WTC11 (cell line): ENCODE measurements around the gene ZDHHC22.

Experiments used
- CBFB ChIP-seq: sonication (generic); formaldehyde crosslinking; IDR thresholded peaks from 2 replicates; pipeline ENCODE4 v1.8.1; 2022; ENCODE audit warnings: mild to moderate bottlenecking, low read depth, missing genetic modification reagents
- CREB1 ChIP-seq: sonication (generic); formaldehyde crosslinking; IDR thresholded peaks from 2 replicates; pipeline ENCODE4 v1.8.0; 2023; ENCODE audit warnings: mild to moderate bottlenecking, missing genetic modification reagents
- NR3C1 ChIP-seq: sonication (generic); formaldehyde crosslinking; conservative IDR thresholded peaks from 2 replicates; pipeline ENCODE4 v1.8.1; 2023; ENCODE audit warnings: low read depth, mild to moderate bottlenecking, missing genetic modification reagents
- SP1 ChIP-seq: sonication (generic); formaldehyde crosslinking; conservative IDR thresholded peaks from 2 replicates; pipeline ENCODE4 v1.8.1; 2022; ENCODE audit warnings: missing genetic modification reagents
- TEAD4 ChIP-seq: sonication (generic); formaldehyde crosslinking; IDR thresholded peaks from 2 replicates; pipeline ENCODE4 v1.8.0; 2022; ENCODE audit warnings: mild to moderate bottlenecking, missing genetic modification reagents
- ZNF232 ChIP-seq: sonication (generic); formaldehyde crosslinking; IDR thresholded peaks from 2 replicates; pipeline ENCODE4 v1.8.0; 2022; ENCODE audit warnings: mild to moderate bottlenecking, missing genetic modification reagents
- TF ChIP-seq, protein P1 (sequence below): fragments of 200-600 bp; IDR thresholded peaks from 2 replicates; pipeline ENCODE4 v1.8.0; 2022; ENCODE audit warnings: antibody characterized with exemption
- TF ChIP-seq, protein P2 (sequence below): sonication (generic); formaldehyde crosslinking; IDR thresholded peaks from 2 replicates; pipeline ENCODE4 v1.8.1; 2022; ENCODE audit warnings: low read depth, missing genetic modification reagents, borderline replicate concordance
- TF ChIP-seq, protein P3 (sequence below): sonication (generic); formaldehyde crosslinking; IDR thresholded peaks from 2 replicates; pipeline ENCODE4 v1.8.0; 2022; ENCODE audit warnings: mild to moderate bottlenecking, missing genetic modification reagents
- TF ChIP-seq, protein P4 (sequence below): sonication (generic); formaldehyde crosslinking; conservative IDR thresholded peaks from 2 replicates; pipeline ENCODE4 v1.8.1; 2022; ENCODE audit warnings: mild to moderate bottlenecking, missing genetic modification reagents

DNA sequence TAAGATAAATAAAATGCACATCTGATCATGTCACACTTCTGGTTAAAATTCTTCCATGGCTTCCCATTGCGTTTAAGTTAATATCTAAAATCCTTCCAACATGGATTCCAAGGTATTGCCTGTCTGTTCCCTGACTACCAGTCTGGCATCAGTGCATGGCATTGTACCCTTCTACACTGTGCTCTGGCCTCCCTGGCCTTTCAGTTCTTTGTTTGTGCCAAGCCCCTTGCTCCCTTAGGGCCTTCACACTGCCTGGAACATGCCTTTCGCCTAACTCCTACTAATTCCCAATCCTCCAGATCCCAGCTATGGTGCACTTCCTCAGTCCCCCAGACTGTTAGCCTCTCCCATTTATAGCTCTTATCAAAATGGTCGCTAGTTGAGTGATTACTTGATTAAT is 37.2 kb downstream of the ZDHHC22 start:
- TF ChIP-seq, protein P1, sequence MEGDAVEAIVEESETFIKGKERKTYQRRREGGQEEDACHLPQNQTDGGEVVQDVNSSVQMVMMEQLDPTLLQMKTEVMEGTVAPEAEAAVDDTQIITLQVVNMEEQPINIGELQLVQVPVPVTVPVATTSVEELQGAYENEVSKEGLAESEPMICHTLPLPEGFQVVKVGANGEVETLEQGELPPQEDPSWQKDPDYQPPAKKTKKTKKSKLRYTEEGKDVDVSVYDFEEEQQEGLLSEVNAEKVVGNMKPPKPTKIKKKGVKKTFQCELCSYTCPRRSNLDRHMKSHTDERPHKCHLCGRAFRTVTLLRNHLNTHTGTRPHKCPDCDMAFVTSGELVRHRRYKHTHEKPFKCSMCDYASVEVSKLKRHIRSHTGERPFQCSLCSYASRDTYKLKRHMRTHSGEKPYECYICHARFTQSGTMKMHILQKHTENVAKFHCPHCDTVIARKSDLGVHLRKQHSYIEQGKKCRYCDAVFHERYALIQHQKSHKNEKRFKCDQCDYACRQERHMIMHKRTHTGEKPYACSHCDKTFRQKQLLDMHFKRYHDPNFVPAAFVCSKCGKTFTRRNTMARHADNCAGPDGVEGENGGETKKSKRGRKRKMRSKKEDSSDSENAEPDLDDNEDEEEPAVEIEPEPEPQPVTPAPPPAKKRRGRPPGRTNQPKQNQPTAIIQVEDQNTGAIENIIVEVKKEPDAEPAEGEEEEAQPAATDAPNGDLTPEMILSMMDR = no peak
- TF ChIP-seq TEAD4 (CRISPR knock-in tag) (no peak), CREB1 (CRISPR knock-in tag) (no peak), SP1 (CRISPR knock-in tag) (no peak), CBFB (no peak), ZNF232 (CRISPR knock-in tag) (no peak), NR3C1 (CRISPR knock-in tag) (no peak)
- TF ChIP-seq, protein P2, sequence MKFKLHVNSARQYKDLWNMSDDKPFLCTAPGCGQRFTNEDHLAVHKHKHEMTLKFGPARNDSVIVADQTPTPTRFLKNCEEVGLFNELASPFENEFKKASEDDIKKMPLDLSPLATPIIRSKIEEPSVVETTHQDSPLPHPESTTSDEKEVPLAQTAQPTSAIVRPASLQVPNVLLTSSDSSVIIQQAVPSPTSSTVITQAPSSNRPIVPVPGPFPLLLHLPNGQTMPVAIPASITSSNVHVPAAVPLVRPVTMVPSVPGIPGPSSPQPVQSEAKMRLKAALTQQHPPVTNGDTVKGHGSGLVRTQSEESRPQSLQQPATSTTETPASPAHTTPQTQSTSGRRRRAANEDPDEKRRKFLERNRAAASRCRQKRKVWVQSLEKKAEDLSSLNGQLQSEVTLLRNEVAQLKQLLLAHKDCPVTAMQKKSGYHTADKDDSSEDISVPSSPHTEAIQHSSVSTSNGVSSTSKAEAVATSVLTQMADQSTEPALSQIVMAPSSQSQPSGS (CRISPR knock-in tag) = no peak
- TF ChIP-seq, protein P3, sequence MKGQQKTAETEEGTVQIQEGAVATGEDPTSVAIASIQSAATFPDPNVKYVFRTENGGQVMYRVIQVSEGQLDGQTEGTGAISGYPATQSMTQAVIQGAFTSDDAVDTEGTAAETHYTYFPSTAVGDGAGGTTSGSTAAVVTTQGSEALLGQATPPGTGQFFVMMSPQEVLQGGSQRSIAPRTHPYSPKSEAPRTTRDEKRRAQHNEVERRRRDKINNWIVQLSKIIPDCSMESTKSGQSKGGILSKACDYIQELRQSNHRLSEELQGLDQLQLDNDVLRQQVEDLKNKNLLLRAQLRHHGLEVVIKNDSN (CRISPR knock-in tag) = no peak
- TF ChIP-seq, protein P4, sequence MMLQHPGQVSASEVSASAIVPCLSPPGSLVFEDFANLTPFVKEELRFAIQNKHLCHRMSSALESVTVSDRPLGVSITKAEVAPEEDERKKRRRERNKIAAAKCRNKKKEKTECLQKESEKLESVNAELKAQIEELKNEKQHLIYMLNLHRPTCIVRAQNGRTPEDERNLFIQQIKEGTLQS (CRISPR knock-in tag) = no peak
